GM23338 (cell line): ENCODE measurements around the gene ACO2. TPM values are rescaled to one million over a fixed set of nuclear protein-coding genes. Genes with fewer than 3 reads are reported as not detected.

Source experiments
- ATAC-seq: fragments of 200-7000 bp; cut with Tn5 transposase; 3 replicates; pipeline ENCODE4 v1.9.1; 2020
- DNase-seq: peaks from one replicate; pipeline ENCODE4 v3.0.0-alpha.2; 2015; ENCODE audit warnings: low spot score
- H2AFZ ChIP-seq: fragments of 200-600 bp; sonication (generic); 2 replicates; pipeline ENCODE4 v1.8.0; 2016; ENCODE audit warnings: antibody characterized with exemption, mild to moderate bottlenecking, moderate library complexity
- H3F3A ChIP-seq: fragments of 200-600 bp; sonication (generic); replicated peaks from 2 replicates; pipeline ENCODE4 v1.8.0; 2017; ENCODE audit warnings: antibody characterized with exemption, mixed run types, low read depth
- H3K27ac ChIP-seq: fragments of 200-600 bp; sonication (generic); 2 replicates; pipeline ENCODE4 v1.6.1; 2016; ENCODE audit warnings: low read depth
- H3K27me3 ChIP-seq: fragments of 200-600 bp; sonication (generic); 2 replicates; pipeline ENCODE4 v1.8.0; 2016; ENCODE audit warnings: mild to moderate bottlenecking, mixed run types, moderate library complexity; ENCODE audit not compliant: insufficient read depth
- H3K36me3 ChIP-seq: fragments of 200-600 bp; sonication (generic); 2 replicates; pipeline ENCODE4 v1.8.0; 2016; ENCODE audit warnings: mild to moderate bottlenecking; ENCODE audit not compliant: insufficient read depth
- H3K4me1 ChIP-seq: fragments of 200-600 bp; sonication (generic); 2 replicates; pipeline ENCODE4 v1.8.0; 2016; ENCODE audit warnings: mild to moderate bottlenecking, moderate library complexity; ENCODE audit not compliant: insufficient read depth
- H3K4me2 ChIP-seq: fragments of 200-600 bp; sonication (generic); 2 replicates; pipeline ENCODE4 v1.7.1; 2017; ENCODE audit warnings: mixed run types
- H3K4me3 ChIP-seq: fragments of 200-600 bp; sonication (generic); 2 replicates; pipeline ENCODE4 v1.6.1; 2016; ENCODE audit warnings: mixed run types
- H3K79me2 ChIP-seq: fragments of 200-600 bp; sonication (generic); replicated peaks from 2 replicates; pipeline ENCODE4 v1.8.0; 2017; ENCODE audit warnings: mild to moderate bottlenecking; ENCODE audit not compliant: insufficient read depth
- H3K9me2 ChIP-seq: fragments of 200-600 bp; sonication (generic); 2 replicates; pipeline ENCODE4 v1.8.0; 2017; ENCODE audit not compliant: insufficient read depth
- H4K20me1 ChIP-seq: fragments of 200-600 bp; sonication (generic); replicated peaks from 2 replicates; pipeline ENCODE4 v1.8.0; 2017; ENCODE audit warnings: mild to moderate bottlenecking; ENCODE audit not compliant: insufficient read depth
- H3K27ac Mint-ChIP-seq: 2 replicates; pipeline ENCODE4 v1.8.0; 2020; ENCODE audit warnings: inconsistent platforms, mild to moderate bottlenecking, moderate library complexity, mixed read lengths
- H3K27me3 Mint-ChIP-seq: 3 replicates; pipeline ENCODE4 v1.8.0; 2022; ENCODE audit warnings: low read depth, mild to moderate bottlenecking, moderate library complexity, mixed read lengths, inconsistent platforms; ENCODE audit not compliant: insufficient read depth, poor library complexity
- H3K36me3 Mint-ChIP-seq: 3 replicates; pipeline ENCODE4 v1.8.0; 2021; ENCODE audit warnings: low read depth, mild to moderate bottlenecking, inconsistent platforms, moderate library complexity, mixed read lengths
- H3K4me1 Mint-ChIP-seq: 3 replicates; pipeline ENCODE4 v1.8.0; 2020; ENCODE audit warnings: mild to moderate bottlenecking, inconsistent platforms, mixed read lengths
- H3K4me3 Mint-ChIP-seq: 3 replicates; pipeline ENCODE4 v1.8.0; 2021; ENCODE audit warnings: moderate library complexity, mild to moderate bottlenecking, inconsistent platforms, mixed read lengths
- H3K9me3 Mint-ChIP-seq: 3 replicates; pipeline ENCODE4 v1.8.0; 2020; ENCODE audit warnings: moderate library complexity, mild to moderate bottlenecking, inconsistent platforms, mixed read lengths
- CREB1 ChIP-seq: fragments of 250-450 bp; sonication (Bioruptor Pico); IDR thresholded peaks from 2 replicates; pipeline ENCODE4 v1.5.0; 2020; ENCODE audit warnings: low read depth, mild to moderate bottlenecking, moderate library complexity
- CTCF ChIP-seq, 2 experiments: fragments of 200-600 bp in 1 of 2; sonication (generic) in 1 of 2; conservative IDR thresholded peaks; 2 replicates each; pipeline versions ENCODE4 v1.5.1 to v1.6.1; 2016 to 2017; ENCODE audit warnings: antibody characterized with exemption in 2 of 2, low read depth in 2 of 2, mild to moderate bottlenecking in 2 of 2, moderate library complexity in 1 of 2
- ETS1 ChIP-seq: IDR thresholded peaks from 2 replicates; pipeline ENCODE4 v1.6.1; 2016; ENCODE audit warnings: antibody characterized with exemption
- EZH2 ChIP-seq: fragments of 200-600 bp; sonication (generic); IDR thresholded peaks from one replicate; pipeline ENCODE4 v1.8.0; 2017; ENCODE audit warnings: antibody characterized with exemption, mild to moderate bottlenecking, low read depth; ENCODE audit not compliant: unreplicated experiment
- EZH2phosphoT487 ChIP-seq: fragments of 200-600 bp; sonication (generic); IDR thresholded peaks from one replicate; pipeline ENCODE4 v1.8.1; 2018; ENCODE audit warnings: antibody characterized with exemption; ENCODE audit not compliant: unreplicated experiment
- JUNB ChIP-seq: IDR thresholded peaks from one replicate; pipeline ENCODE4 v1.6.1; 2016; ENCODE audit warnings: antibody characterized with exemption; ENCODE audit not compliant: unreplicated experiment
- NANOG ChIP-seq: IDR thresholded peaks from 2 replicates; pipeline ENCODE4 v1.6.1; 2016; ENCODE audit warnings: antibody characterized with exemption, borderline replicate concordance
- POLR2AphosphoS5 ChIP-seq: IDR thresholded peaks from 2 replicates; pipeline ENCODE4 v1.6.1; 2016; ENCODE audit warnings: antibody characterized with exemption, low read depth
- REST ChIP-seq: IDR thresholded peaks from one replicate; pipeline ENCODE4 v1.6.1; 2018; ENCODE audit warnings: antibody characterized with exemption; ENCODE audit not compliant: unreplicated experiment
- STAT1 ChIP-seq: IDR thresholded peaks from one replicate; pipeline ENCODE4 v1.6.1; 2016; ENCODE audit warnings: antibody characterized with exemption; ENCODE audit not compliant: unreplicated experiment
- ZNF114 ChIP-seq: fragments of 250-450 bp; sonication (Bioruptor Pico); IDR thresholded peaks from 2 replicates; pipeline ENCODE4 v1.5.0; 2020; ENCODE audit warnings: mild to moderate bottlenecking, moderate library complexity
- ZNF331 ChIP-seq: fragments of 250-450 bp; sonication (Bioruptor Pico); IDR thresholded peaks from 2 replicates; pipeline ENCODE4 v1.5.0; 2020; ENCODE audit warnings: low read depth, mild to moderate bottlenecking, moderate library complexity
- polyA plus RNA-seq: library from polyadenylated mRNA; unstranded; fragments of >200 nt; fragmentation: Nextera tagmentation; extraction: Ambion mirVana; gene quantifications from 2 replicates; pipeline ENCODE4 v1.2.1, GENCODE V29; 2016
- total RNA-seq: library from RNA; depleted of rRNA; stranded (reverse); fragments of >200 nt; shearing (Covaris generic); gene quantifications from 2 replicates; pipeline ENCODE4 v1.2.3, GENCODE V29; 2014

The ACO2 gene
- total and polyA plus RNA-seq, 2 experiments from 2014 or later: 36.2 to 79.7 TPM

GRCh38 chr22:41487037-41487935 is 18.4 kb downstream of the ACO2 start:
- Histone ChIP-seq H3F3A (peaks cover 15% of the 10 kb centered on the region), H3K4me1 (peaks cover 64% of the 10 kb centered on the region), H3K36me3 (no peaks in the 10 kb centered on the region), H3K4me2 (no peak overlapping the region), H3K27ac (no peak overlapping the region), H3K79me2 (peaks cover 98% of the 10 kb centered on the region), H3K27me3 (no peaks in the 10 kb centered on the region), H2AFZ (no peak overlapping the region), H3K4me3 (no peak overlapping the region), H3K9me2 (no peaks in the 10 kb centered on the region), H4K20me1 (peaks cover 18% of the 10 kb centered on the region)
- H3K4me3 Mint-ChIP-seq: no peak overlapping the region
- peak overlapping the region; percentile 72 for H3K27ac Mint-ChIP-seq
- TF ChIP-seq STAT1 (no peak), NANOG (no peak), EZH2phosphoT487 (no peak), POLR2AphosphoS5 (no peak), JUNB (no peak)
- DNase-seq: no peak
- peaks cover 67% of the 10 kb centered on the region for H3K4me1 Mint-ChIP-seq
- H3K9me3 Mint-ChIP-seq: no peaks in the 10 kb centered on the region
- no peaks in the 10 kb centered on the region for H3K36me3 Mint-ChIP-seq
- H3K27me3 Mint-ChIP-seq: peaks cover 10% of the 10 kb centered on the region
- no peak for ATAC-seq

GRCh38 chr22:41488076-41488475 is 19.2 kb downstream of the ACO2 start:
- H3K27ac Mint-ChIP-seq: no peak overlapping the region; the same call in none of the 2 replicates
- Histone ChIP-seq H3K36me3 (no peaks in the 10 kb centered on the region), H3K27me3 (no peaks in the 10 kb centered on the region), H2AFZ (no peak overlapping the region), H3K9me2 (no peaks in the 10 kb centered on the region), H3F3A (peaks cover 12% of the 10 kb centered on the region; the same call in 1 of the 2 replicates), H3K4me1 (peaks cover 56% of the 10 kb centered on the region), H3K79me2 (peaks cover 97% of the 10 kb centered on the region), H3K4me3 (no peak overlapping the region), H3K4me2 (0 out of 2 replicates have a peak overlapping the region, but pooled peaks have one; percentile 46), H3K27ac (peak overlapping the region; percentile 83; the same call in 1 of the 2 replicates), H4K20me1 (peaks cover 15% of the 10 kb centered on the region)
- ATAC-seq (peak; percentile 39), DNase-seq (no peak)
- H3K27me3 Mint-ChIP-seq: peaks cover 12% of the 10 kb centered on the region
- H3K4me3 Mint-ChIP-seq: no peak overlapping the region
- H3K4me1 Mint-ChIP-seq: peaks cover 60% of the 10 kb centered on the region
- no peaks in the 10 kb centered on the region for H3K36me3 Mint-ChIP-seq
- no peaks in the 10 kb centered on the region for H3K9me3 Mint-ChIP-seq
- TF ChIP-seq CREB1 (CRISPR knock-in tag) (no peak), POLR2AphosphoS5 (no peak), NANOG (no peak), JUNB (no peak), CTCF (conservative IDR thresholded peaks at IDR 0.05; ENCODE audit: low read depth in 2 of 2) (no peak), ETS1 (no peak), EZH2 (no peak), STAT1 (no peak), EZH2phosphoT487 (no peak), ZNF331 (CRISPR knock-in tag) (no peak), ZNF114 (CRISPR knock-in tag) (no peak), REST (no peak)
